Activated B cell treated with CpG ODN at 0.5 μM for 24 hours (primary cell): ENCODE measurements around the gene RFT1. TPM values are rescaled to one million over a fixed set of nuclear protein-coding genes. Genes with fewer than 3 reads are reported as not detected.

Source experiments
- ATAC-seq: fragments of 200-7000 bp; cut with Tn5 transposase; one replicate; pipeline ENCODE4 v1.10.0; 2021; ENCODE audit warnings: low read depth, mild to moderate bottlenecking, moderate library complexity
- CTCF ChIA-PET: fragments of 350-600 bp; sonication (Branson Sonifier 250); formaldehyde crosslinking; loops from one replicate; lab custom pipeline; 2021; ENCODE audit warnings: antibody characterized with exemption; lab: Charles Lee
- POLR2A ChIA-PET: fragments of 350-600 bp; sonication (Branson Sonifier 250); formaldehyde crosslinking; loops from one replicate; lab custom pipeline; 2021; ENCODE audit warnings: antibody characterized with exemption; lab: Charles Lee
- DNase-seq: peaks from one replicate; pipeline ENCODE4 v3.0.0; 2022
- H3K27ac Mint-ChIP-seq: one replicate; pipeline ENCODE4 v1.8.0; 2020; ENCODE audit warnings: mixed read lengths
- H3K27me3 Mint-ChIP-seq: one replicate; pipeline ENCODE4 v1.8.0; 2021; ENCODE audit warnings: mixed read lengths
- H3K36me3 Mint-ChIP-seq: one replicate; pipeline ENCODE4 v1.8.0; 2021; ENCODE audit warnings: low read depth, mixed read lengths
- H3K4me1 Mint-ChIP-seq: one replicate; pipeline ENCODE4 v1.8.0; 2021; ENCODE audit warnings: mixed read lengths
- H3K4me3 Mint-ChIP-seq: one replicate; pipeline ENCODE4 v1.8.0; 2020; ENCODE audit warnings: mild to moderate bottlenecking, mixed read lengths
- H3K9me3 Mint-ChIP-seq: one replicate; pipeline ENCODE4 v1.8.0; 2020; ENCODE audit warnings: mixed read lengths
- intact Hi-C: fragments of 100-400 bp; cut with micrococcal nuclease; formaldehyde crosslinking; loops from one replicate; pipeline ENCODE4 v1.15.1; 2024
- total RNA-seq: library from RNA; stranded (reverse); gene quantifications from 2 replicates; pipeline ENCODE4 v1.2.3, GENCODE V29; 2022
- TF ChIP-seq, protein P1 (sequence below): fragments of 200-600 bp; IDR thresholded peaks from one replicate; pipeline ENCODE4 v1.8.0; 2022; ENCODE audit warnings: antibody characterized with exemption, mild to moderate bottlenecking

The RFT1 gene
- total RNA-seq, 1 donor from 2014 or later = 23.6 TPM

GRCh38 chr3:53149699-53150098, 19.5 kb upstream of the RFT1 start:
- ATAC-seq (no peak), DNase-seq (no peak)
- intact Hi-C loops = no loop called here
- TF ChIP-seq, protein P1, sequence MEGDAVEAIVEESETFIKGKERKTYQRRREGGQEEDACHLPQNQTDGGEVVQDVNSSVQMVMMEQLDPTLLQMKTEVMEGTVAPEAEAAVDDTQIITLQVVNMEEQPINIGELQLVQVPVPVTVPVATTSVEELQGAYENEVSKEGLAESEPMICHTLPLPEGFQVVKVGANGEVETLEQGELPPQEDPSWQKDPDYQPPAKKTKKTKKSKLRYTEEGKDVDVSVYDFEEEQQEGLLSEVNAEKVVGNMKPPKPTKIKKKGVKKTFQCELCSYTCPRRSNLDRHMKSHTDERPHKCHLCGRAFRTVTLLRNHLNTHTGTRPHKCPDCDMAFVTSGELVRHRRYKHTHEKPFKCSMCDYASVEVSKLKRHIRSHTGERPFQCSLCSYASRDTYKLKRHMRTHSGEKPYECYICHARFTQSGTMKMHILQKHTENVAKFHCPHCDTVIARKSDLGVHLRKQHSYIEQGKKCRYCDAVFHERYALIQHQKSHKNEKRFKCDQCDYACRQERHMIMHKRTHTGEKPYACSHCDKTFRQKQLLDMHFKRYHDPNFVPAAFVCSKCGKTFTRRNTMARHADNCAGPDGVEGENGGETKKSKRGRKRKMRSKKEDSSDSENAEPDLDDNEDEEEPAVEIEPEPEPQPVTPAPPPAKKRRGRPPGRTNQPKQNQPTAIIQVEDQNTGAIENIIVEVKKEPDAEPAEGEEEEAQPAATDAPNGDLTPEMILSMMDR = no peak
- H3K27me3 Mint-ChIP-seq = peaks cover 11% of the 10 kb centered on the region
- H3K9me3 Mint-ChIP-seq = no peaks in the 10 kb centered on the region
- no peak overlapping the region for H3K27ac Mint-ChIP-seq
- ChIA-PET POLR2A (interaction anchor here (0.6 to 0.8 kb wide), 3 partner anchors 15 to 204 kb away, joined by 3 to 11 read pairs (median 4); no protein-coding TSS in a partner anchor), CTCF (no interaction called here)
- no peak overlapping the region for H3K4me3 Mint-ChIP-seq
- H3K36me3 Mint-ChIP-seq = no peaks in the 10 kb centered on the region
- H3K4me1 Mint-ChIP-seq = no peaks in the 10 kb centered on the region

DNA sequence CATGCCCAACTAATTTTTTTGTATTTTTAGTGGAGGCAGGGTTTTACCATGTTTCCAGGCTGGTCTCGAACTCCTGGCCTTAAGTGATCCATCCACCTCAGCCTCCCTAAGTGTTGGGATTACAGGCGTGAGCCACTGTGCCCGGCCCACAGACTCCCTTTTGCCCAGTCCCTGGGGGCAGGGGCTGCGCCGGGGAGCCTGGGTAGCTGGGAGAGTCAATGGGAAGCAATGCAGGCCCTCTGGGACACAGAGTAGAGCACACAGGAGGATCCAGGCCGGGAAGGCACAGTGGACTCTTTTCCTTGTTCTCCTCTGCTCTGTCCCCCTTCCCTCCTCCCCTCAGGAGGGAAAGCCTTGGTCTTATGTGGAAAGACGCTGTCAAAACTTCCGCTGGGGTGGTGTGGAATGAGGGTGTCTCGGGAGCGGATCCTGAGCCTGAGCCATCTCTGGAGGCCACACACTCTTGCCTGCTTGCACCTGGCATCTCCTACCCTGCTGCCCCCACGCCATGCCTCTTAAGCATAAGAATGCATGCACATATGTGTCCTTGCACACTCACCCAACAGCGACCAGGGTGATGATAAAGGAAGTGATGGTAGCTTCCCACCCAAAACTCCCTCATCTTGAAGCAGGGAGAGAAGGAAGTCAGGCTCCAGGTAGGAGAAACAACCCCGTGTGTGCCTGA, 18.9 kb upstream of the RFT1 start:
- ATAC-seq (no peak), DNase-seq (no peak)
- ChIA-PET CTCF (no interaction called here), POLR2A (interaction anchor here (0.6 kb wide), 1 partner anchor 118 kb away, joined by 11 read pairs; no protein-coding TSS in a partner anchor)
- TF ChIP-seq, protein P1 = no peak
- H3K4me3 Mint-ChIP-seq = no peak overlapping the region
- no peak overlapping the region for H3K27ac Mint-ChIP-seq
- H3K4me1 Mint-ChIP-seq = no peaks in the 10 kb centered on the region
- intact Hi-C loops = no loop called here
- no peaks in the 10 kb centered on the region for H3K36me3 Mint-ChIP-seq
- no peaks in the 10 kb centered on the region for H3K9me3 Mint-ChIP-seq
- peaks cover 9% of the 10 kb centered on the region for H3K27me3 Mint-ChIP-seq

DNA sequence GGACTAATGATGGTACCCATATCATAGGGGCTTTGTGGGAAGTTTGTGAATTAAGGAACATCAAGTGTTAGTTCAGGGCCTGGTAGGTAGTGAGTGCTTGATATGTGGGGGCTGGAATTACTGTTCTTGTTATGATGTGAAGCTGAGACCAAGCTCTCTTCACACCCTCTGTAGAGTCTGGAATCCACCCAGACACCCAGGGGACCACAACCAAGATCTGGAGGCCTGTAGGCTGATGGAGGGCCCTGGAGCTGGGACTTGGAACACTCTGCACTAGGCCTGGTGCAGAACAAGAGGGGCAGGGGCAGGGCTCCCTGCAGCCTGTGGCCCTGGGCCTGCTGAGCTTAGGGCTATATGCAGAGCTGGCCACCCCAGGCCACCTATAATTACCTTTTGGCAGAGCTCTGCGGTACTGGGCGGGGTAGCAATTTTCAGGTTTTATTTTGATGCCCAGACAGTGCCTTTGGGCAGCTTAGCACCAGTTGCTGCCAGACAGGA, 17.7 kb upstream of the RFT1 start:
- no peak overlapping the region for H3K4me3 Mint-ChIP-seq
- intact Hi-C loops = no loop called here
- ChIA-PET CTCF (interaction anchor here (0.9 kb wide), 1 partner anchor 48 kb away, joined by 3 read pairs; no protein-coding TSS in a partner anchor), POLR2A (interaction anchor here (0.6 kb wide), 1 partner anchor 14 kb away, joined by 7 read pairs; no protein-coding TSS in a partner anchor)
- no peaks in the 10 kb centered on the region for H3K27me3 Mint-ChIP-seq
- no peak overlapping the region for H3K27ac Mint-ChIP-seq
- TF ChIP-seq, protein P1 = no peak
- ATAC-seq (no peak), DNase-seq (no peak)
- no peaks in the 10 kb centered on the region for H3K4me1 Mint-ChIP-seq
- H3K9me3 Mint-ChIP-seq = no peaks in the 10 kb centered on the region
- H3K36me3 Mint-ChIP-seq = no peaks in the 10 kb centered on the region

DNA sequence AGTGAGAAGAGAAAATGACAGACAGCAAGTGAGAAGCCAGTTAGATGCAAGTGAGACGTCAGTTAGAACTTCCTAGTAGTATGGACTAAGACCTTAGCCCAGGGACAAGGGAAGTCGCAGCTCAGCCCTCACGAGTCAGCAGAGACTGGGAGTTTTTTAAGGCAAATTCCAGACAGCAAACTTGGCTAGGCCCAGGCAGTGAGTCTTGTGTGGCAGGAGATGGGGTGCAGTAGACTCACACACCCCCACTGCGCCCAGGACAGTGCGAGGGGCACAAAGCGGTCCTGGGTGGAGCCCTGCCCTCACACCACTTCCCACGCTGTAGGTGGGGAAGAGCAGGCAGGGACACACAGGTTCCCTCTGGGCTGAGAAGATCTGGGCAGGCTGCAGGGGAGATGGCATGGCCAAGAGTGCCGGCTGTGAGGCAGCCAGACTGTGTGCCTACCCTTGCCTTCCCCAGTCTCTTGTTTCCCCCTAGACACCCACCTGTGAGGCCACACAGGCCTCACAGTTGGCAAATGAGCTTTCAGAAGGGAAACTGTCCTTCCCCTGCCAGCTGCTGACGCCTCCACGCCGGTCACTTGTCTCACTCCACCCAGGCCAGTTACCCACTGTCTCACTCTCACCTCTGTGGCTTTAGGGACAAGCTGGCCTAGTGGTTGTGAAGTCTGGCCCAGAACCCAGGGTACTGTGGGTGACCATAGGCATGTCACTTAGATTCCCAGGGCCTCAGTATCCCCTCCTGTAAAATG, 17.1 kb upstream of the RFT1 start:
- Mint-ChIP-seq H3K4me3 (no peak overlapping the region), H3K36me3 (no peaks in the 10 kb centered on the region), H3K27me3 (no peaks in the 10 kb centered on the region), H3K4me1 (no peaks in the 10 kb centered on the region), H3K27ac (no peak overlapping the region), H3K9me3 (no peaks in the 10 kb centered on the region)
- no peak for ATAC-seq
- TF ChIP-seq, protein P1 = no peak
- DNase-seq = no peak
- intact Hi-C loops = no loop called here
- CTCF ChIA-PET = interaction anchor here (0.9 kb wide), 1 partner anchor 49 kb away, joined by 3 read pairs; no protein-coding TSS in a partner anchor
- POLR2A ChIA-PET = no interaction called here
